ENCODE measurements around the gene NIT2. TPM values are rescaled to one million over a fixed set of nuclear protein-coding genes. Genes with fewer than 3 reads are reported as not detected.

Gene NIT2
- total RNA-seq, 1 donor from 2014 or later: 24.7 TPM

DNA sequence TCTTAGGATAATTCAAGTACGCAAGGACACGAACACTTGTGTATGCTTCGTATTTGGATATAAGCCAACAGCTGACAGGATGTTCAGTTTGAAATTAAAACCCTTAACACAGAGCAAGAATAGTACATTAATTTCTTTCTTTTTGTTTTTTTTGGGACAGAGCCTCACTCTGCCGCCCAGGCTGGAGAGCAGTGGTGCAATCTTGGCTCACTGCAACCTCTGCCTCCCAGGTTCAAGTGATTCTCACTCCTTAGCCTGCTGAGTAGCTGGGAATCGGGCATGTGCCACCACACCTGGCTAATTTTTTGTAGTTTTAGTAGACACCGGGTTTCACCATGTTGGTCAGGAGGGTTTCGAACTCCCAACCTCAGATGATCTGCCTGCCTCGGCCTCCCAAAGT lies 33.9 kb downstream of the NIT2 start:
- DNase-seq (ENCODE audit: low read depth): no peak
- no peak for TF ChIP-seq CTCF (conservative IDR thresholded peaks at IDR 0.05; ENCODE audit: low read depth, low read length)
- no peak overlapping the region for H3K4me3 ChIP-seq (ENCODE audit: low read depth, low read length)

DNA sequence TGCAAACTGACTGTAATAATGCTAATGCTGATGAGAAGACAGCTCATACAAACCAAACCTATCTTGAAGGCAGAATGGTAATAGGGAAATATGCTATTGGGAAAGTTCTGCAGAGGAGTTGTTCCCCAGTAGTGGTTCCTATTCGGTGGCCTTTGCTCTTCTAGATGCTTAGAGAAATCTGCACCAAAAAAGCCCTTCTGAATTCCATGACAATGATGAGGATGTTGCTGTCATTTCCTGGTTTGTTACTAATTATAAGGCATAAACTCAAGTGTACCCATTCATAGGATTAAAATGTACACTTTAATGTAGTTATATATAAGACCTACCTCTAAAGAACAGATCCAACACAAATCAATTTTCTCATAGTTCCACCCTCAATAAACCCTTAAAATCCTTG lies 36.2 kb downstream of the NIT2 start:
- no peak for TF ChIP-seq CTCF (conservative IDR thresholded peaks at IDR 0.05; ENCODE audit: low read depth, low read length)
- no peak for DNase-seq (ENCODE audit: low read depth)
- no peak overlapping the region for H3K4me3 ChIP-seq (ENCODE audit: low read depth, low read length)

DNA sequence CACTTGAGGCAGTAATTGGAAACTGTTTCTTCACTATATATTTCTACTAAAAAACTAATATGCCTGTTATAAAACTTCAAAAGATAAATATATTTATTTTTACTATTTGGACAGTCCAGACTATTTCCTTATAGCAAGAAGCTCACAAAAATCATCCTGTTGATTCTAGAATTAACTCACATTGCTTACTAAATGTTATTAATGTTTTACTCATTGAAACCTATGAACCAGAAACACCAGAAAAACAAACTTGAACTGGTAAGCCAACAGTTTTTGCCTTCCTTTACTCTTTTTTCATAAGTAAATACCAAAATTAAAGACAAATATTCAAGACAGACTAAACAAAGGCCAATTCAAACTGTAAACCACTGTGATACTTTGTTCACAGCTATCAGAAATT lies 40.0 kb downstream of the NIT2 start:
- no peak overlapping the region for H3K4me3 ChIP-seq (ENCODE audit: low read depth, low read length)
- no peak for DNase-seq (ENCODE audit: low read depth)
- no peak for TF ChIP-seq CTCF (conservative IDR thresholded peaks at IDR 0.05; ENCODE audit: low read depth, low read length)

GRCh38 chr3:100376301-100376700 lies 41.7 kb downstream of the NIT2 start:
- TF ChIP-seq CTCF (conservative IDR thresholded peaks at IDR 0.05; ENCODE audit: low read depth, low read length): no peak
- DNase-seq (ENCODE audit: low read depth): no peak
- no peak overlapping the region for H3K4me3 ChIP-seq (ENCODE audit: low read depth, low read length)

DNA sequence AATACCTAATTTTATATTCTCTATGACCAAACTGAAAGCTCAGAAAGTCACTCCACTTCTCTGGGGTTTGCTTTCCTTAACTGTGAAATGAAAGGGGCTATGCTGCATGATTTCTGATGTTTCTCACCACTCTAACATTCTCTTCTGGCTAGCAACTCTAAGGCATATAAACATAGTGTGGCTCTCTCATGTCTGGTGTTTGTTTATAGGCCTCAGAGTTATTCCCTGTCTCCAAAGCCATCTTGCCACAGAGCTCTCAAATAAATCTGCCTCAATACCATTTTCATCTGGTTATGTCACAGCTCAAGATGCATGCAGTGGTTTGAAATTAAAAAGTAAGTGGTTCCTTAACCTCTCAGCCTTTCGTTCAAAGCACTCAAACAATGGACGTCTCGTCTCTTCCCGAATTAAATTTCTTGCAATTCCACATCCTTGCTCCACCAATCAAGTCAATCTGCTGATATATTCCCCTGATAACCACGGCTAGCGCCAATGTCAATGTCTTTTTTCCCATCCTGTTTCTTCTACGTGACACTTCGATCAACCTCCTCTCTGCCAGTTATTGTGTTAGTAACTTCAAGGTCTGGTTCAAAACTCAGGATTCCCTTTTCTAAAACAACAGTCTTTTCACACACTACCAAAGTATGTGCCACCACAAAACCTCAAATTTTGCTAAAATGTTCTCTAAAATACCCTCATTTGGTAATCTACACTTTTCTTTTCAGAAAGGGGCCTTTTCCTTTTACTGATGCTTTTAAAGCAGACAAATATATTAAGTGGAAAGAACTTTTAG lies 50.4 kb downstream of the NIT2 start:
- no peak overlapping the region for H3K4me3 ChIP-seq (ENCODE audit: low read depth, low read length)
- TF ChIP-seq CTCF (conservative IDR thresholded peaks at IDR 0.05; ENCODE audit: low read depth, low read length): no peak
- no peak for DNase-seq (ENCODE audit: low read depth)

GRCh38 chr3:100386437-100387074 lies 52.0 kb downstream of the NIT2 start:
- TF ChIP-seq CTCF (conservative IDR thresholded peaks at IDR 0.05; ENCODE audit: low read depth, low read length): no peak
- DNase-seq (ENCODE audit: low read depth): no peak
- H3K4me3 ChIP-seq (ENCODE audit: low read depth, low read length): no peak overlapping the region

- no peak for TF ChIP-seq CTCF (conservative IDR thresholded peaks at IDR 0.05; ENCODE audit: low read depth, low read length)
Measured at GRCh38 chr3:100389025-100389424, 54.5 kb downstream of the NIT2 start.

More at GRCh38 chr3:100389025-100389424, 54.5 kb downstream of the NIT2 start:
- no peak for DNase-seq (ENCODE audit: low read depth)
- H3K4me3 ChIP-seq (ENCODE audit: low read depth, low read length): no peak overlapping the region
